GM19438 (cell line): ENCODE results near the gene CXCR5.

Experiments used
- ATAC-seq: cut with Tn5 transposase; IDR thresholded peaks from one replicate; pipeline ENCODE4 v1.9.1; 2021; ENCODE audit warnings: low read depth; ENCODE audit not compliant: unreplicated experiment

CXCR5 gene

GRCh38 chr11:118911880-118912741 lies 28.4 kb downstream of the CXCR5 start:
- no peak for ATAC-seq

DNA sequence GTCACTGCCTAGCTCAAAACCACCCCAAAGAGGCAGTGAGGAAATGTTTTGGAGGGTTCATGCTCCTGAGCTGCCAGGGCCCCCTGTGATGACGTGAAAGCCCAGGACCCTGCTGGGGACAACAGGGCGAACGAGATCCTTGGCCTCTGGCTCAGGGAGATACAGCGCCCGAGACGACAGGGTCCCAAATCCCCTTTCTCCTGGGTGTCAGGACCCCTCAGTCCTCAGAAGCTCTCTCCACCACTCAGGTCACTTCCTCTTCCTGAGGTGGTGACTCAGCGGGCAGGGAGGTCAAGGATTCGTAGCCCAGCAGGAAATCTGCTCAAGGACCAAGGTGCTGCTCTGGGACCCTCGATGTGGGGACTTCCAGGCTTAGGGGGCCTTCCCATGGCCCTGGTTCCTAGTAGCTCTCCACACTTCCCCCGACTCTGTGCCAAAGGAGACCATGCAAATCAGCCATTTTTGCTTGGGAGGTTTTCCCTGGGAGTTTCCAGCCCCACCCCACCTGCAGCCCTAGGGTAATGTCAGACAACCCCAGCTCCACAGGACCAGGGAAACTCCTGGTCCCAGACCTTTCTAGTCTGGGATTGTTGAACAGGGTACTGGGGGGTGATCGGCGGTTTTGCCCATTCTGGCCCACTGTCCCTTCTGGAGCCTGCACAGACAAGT lies 29.2 kb downstream of the CXCR5 start:
- ATAC-seq, result no peak

- ATAC-seq, result no peak
Observed at GRCh38 chr11:118913411-118914125, 29.9 kb downstream of the CXCR5 start.

GRCh38 chr11:118914178-118914918 lies 30.7 kb downstream of the CXCR5 start:
- ATAC-seq, result no peak

- no peak for ATAC-seq
Observed at GRCh38 chr11:118914987-118915386, 31.3 kb downstream of the CXCR5 start.

DNA sequence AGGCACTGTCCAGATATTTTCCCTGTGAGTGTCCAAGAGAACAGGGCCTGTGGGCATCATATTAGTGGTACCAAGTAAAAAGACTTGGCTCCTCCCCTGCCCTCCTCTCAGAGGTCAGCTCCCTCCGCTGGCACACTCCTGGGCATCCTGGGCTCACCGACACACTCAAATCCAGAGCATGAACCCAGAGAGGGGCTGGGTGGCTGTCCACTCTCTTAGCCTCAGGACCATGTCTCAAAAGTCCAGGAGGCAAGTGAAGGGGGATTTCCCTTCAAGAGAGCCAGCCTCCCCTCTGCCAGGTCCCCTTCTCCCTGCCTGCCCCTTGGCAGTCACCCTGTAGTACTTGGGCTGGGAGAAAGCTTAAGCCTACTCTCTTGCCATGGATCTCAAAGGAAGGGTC lies 31.7 kb downstream of the CXCR5 start:
- no peak for ATAC-seq

- no peak for ATAC-seq
Observed at GRCh38 chr11:118915941-118916841, 32.5 kb downstream of the CXCR5 start.

DNA sequence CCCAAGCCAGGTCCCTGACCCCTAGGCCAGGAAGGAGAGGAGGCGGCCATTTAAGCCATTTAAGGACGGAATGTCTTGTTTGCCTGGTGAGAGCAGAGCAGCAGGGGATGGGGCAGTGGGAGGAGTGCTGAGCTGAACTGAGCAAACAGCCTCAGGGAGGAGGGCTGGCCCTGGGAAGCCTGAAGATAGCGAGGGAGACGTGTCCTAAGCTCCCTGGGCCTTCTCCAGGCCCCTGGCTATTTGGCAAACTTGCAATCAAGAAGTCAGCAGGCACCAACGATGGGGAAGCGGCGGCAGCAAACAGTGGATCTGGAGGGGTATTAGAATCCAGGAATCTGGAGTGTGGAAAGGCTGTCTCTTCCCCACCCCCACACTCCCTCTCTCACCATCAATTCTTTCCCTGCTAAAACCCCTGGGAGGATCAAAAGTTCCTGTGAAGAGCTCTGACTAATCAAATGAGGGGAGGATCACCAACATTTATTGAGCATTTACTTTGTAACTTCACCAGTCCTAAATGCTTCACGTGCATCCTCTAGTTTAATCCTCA lies 33.2 kb downstream of the CXCR5 start:
- ATAC-seq, result no peak

- ATAC-seq, result no peak
Observed at GRCh38 chr11:118917481-118918127, 33.9 kb downstream of the CXCR5 start.

GRCh38 chr11:118918128-118918685 lies 34.5 kb downstream of the CXCR5 start:
- no peak for ATAC-seq

GRCh38 chr11:118918686-118919280 lies 35.1 kb downstream of the CXCR5 start:
- no peak for ATAC-seq

DNA sequence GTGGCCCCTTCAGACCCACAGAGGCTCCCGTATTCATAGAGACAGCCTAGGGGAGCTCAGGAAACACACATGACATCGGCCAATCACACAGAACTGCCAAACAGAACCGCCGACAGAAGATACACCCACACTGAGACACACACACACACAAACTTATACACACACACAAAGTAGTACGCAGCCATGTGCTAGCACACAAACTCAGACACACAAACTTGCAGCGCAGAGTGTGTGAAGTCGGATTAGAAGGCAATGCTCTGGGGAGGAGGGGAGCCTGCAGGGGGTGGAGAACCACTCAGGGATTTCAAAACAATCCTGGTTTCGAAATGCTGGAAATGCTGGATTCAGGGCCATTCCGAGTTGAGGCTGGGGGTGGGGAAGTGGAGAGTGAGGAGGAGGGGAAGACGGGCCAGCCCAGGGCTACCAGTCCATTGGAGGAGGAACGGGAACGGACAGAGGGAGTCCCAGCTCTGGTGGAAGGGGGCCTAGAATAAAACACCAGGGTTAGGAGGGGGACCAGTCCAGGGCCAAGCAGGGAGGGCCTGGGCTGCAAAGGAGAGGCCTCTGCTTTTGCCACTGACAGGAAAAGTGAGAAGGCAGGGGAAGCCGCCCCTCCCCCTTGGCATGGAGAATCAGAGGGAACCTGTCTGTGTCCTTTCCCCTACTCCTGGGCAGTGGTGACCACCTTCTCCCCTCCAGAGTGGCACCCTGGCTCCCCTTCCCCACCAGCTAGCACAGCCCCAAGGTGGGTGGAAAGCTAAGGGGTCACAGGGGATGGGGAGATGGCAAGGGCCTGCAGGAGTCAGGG lies 37.6 kb downstream of the CXCR5 start:
- ATAC-seq, result no peak

- ATAC-seq, result no peak
Observed at GRCh38 chr11:118921929-118922744, 38.4 kb downstream of the CXCR5 start.

DNA sequence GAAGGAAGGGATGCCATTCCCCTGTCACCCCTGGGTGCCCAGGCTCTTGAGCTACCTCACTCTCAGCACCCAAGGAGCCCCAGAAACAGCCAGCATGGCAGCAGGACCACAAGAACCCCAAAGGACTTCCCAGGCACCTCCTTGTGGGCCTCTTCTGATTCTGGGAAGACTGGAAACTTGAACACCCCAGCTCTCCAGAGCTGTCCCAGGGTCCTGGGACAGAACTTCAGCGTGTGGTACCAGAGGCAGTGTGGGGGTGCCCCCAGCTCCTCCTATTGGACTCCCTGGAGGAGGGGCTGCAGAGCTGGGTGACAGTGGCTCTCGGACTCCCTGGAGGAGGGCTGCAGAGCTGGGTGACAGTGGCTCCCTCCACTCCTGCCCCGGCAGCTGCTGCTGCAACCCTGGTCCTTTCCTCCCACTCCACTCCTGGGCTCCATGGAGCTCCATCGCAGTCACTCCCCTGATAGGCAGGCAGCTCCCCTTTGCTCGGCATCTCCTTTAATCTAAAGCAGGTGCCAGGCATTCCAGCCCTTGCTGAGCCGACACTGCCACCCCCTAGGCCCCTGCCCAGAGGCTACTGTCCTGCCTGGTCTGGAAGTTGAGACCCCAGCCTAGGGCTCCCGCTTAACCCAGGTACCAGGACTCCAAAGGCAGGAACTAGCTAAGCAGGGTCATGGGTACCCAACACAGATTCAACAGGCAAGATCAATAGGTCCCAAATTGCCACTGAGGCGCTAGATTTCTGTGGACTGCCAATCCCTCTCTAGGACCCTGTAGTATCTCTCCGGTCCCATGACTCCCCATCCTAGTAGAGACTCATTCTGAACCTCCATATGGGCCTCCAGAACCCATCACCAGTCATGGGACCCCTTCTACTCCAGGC lies 39.3 kb downstream of the CXCR5 start:
- no peak for ATAC-seq

GRCh38 chr11:118923721-118924587 lies 40.3 kb downstream of the CXCR5 start:
- no peak for ATAC-seq
